Astrocyte (in vitro differentiated cells and primary cell): ENCODE measurements around the gene GRAP2. TPM values are rescaled to one million over a fixed set of nuclear protein-coding genes. Genes with fewer than 3 reads are reported as not detected.
A peak's percentile ranks its signal among the peaks of the same experiment; 100 is the strongest.

Experiments used
- DNase-seq: peaks from one replicate; pipeline ENCODE4 v3.0.0-alpha.2; 2010; ENCODE audit warnings: low read depth
- FAIRE-seq: peaks from 2 replicates; lab custom pipeline; 2011; peaks lifted over from hg19 to GRCh38; lab: Jason Lieb, UNC
- H2AFZ ChIP-seq: 2 replicates; pipeline ENCODE4 v1.6.0; 2012; ENCODE audit warnings: low read depth, low read length, inconsistent platforms
- H3K27ac ChIP-seq: 2 replicates; pipeline ENCODE4 v1.5.1; 2011; ENCODE audit warnings: low read depth, low read length, inconsistent platforms
- H3K27me3 ChIP-seq: 2 replicates; pipeline ENCODE4 v1.6.0; 2011; ENCODE audit warnings: low read length, inconsistent platforms; ENCODE audit not compliant: insufficient read depth
- H3K36me3 ChIP-seq: 2 replicates; pipeline ENCODE4 v1.5.1; 2011; ENCODE audit warnings: low read length, inconsistent platforms; ENCODE audit not compliant: insufficient read depth
- H3K4me1 ChIP-seq: 2 replicates; pipeline ENCODE4 v1.5.1; 2011; ENCODE audit warnings: low read length, inconsistent platforms; ENCODE audit not compliant: insufficient read depth
- H3K4me2 ChIP-seq: 2 replicates; pipeline ENCODE4 v1.6.0; 2012; ENCODE audit warnings: low read length, inconsistent platforms
- H3K4me3 ChIP-seq: 2 replicates; pipeline ENCODE4 v1.5.1; 2011; ENCODE audit warnings: low read depth, mild to moderate bottlenecking, low read length, inconsistent platforms; ENCODE audit not compliant: insufficient read depth
- H3K79me2 ChIP-seq: 2 replicates; pipeline ENCODE4 v1.6.0; 2012; ENCODE audit warnings: mild to moderate bottlenecking, low read length, inconsistent platforms; ENCODE audit not compliant: insufficient read depth
- H3K9ac ChIP-seq: 2 replicates; pipeline ENCODE4 v1.6.0; 2012; ENCODE audit warnings: mild to moderate bottlenecking, low read length, inconsistent platforms
- H3K9me3 ChIP-seq: 2 replicates; pipeline ENCODE4 v1.5.1; 2012; ENCODE audit warnings: low read depth, mild to moderate bottlenecking, low read length, inconsistent platforms; ENCODE audit not compliant: insufficient read depth
- H4K20me1 ChIP-seq: 2 replicates; pipeline ENCODE4 v1.6.0; 2012; ENCODE audit warnings: low read length, inconsistent platforms; ENCODE audit not compliant: insufficient read depth
- H3K27ac Mint-ChIP-seq: one replicate; pipeline ENCODE4 v1.8.0; 2021; ENCODE audit warnings: mild to moderate bottlenecking, mixed read lengths; ENCODE audit not compliant: unreplicated experiment
- H3K27me3 Mint-ChIP-seq: one replicate; pipeline ENCODE4 v1.8.0; 2021; ENCODE audit warnings: low read depth, mixed read lengths; ENCODE audit not compliant: unreplicated experiment
- H3K36me3 Mint-ChIP-seq: one replicate; pipeline ENCODE4 v1.8.0; 2021; ENCODE audit warnings: low read depth, mixed read lengths; ENCODE audit not compliant: unreplicated experiment
- H3K4me1 Mint-ChIP-seq: one replicate; pipeline ENCODE4 v1.8.0; 2021; ENCODE audit warnings: low read depth, mixed read lengths; ENCODE audit not compliant: unreplicated experiment
- H3K4me3 Mint-ChIP-seq: one replicate; pipeline ENCODE4 v1.8.0; 2021; ENCODE audit warnings: mild to moderate bottlenecking, moderate library complexity, mixed read lengths; ENCODE audit not compliant: unreplicated experiment
- H3K9me3 Mint-ChIP-seq: one replicate; pipeline ENCODE4 v1.8.0; 2021; ENCODE audit warnings: mild to moderate bottlenecking, mixed read lengths; ENCODE audit not compliant: unreplicated experiment
- EZH2 ChIP-seq: IDR thresholded peaks from 2 replicates; pipeline ENCODE4 v1.6.1; 2012; ENCODE audit warnings: mild to moderate bottlenecking, low read length, inconsistent platforms; ENCODE audit not compliant: insufficient read depth
- total RNA-seq: library from RNA; stranded (reverse); gene quantifications from 2 replicates; pipeline ENCODE4 v1.2.1, GENCODE V29; 2021
- TF ChIP-seq, protein P1 (sequence below): IDR thresholded peaks from 2 replicates; pipeline ENCODE4 v1.5.1; 2011; ENCODE audit warnings: low read depth, mild to moderate bottlenecking, inconsistent platforms, low read length, moderate library complexity; ENCODE audit not compliant: insufficient read depth

Gene GRAP2
- total RNA-seq, 1 donor from 2014 or later: 0.23 TPM

DNA sequence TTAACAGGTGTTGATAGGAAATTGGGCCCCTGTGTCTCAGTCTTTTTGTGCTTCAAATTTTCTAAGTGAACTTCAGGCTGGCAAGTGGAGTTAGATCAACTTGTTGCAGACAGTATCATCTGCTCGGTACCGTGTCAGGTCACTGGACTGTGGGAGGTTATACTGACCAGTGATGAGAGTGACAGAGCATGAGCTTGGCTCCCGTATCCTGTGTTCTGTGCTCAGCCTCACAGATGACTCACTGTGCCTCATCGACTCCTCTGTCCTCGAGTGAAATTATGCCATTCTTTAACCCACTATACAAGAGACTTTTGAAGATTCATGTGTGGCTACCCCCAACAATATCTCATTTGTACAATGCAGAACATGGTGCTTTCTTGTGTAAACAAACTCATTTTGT, 7.9 kb downstream of the GRAP2 start:
- H4K20me1 ChIP-seq: no peaks in the 10 kb centered on the region
- H3K9ac ChIP-seq: no peak overlapping the region
- H3K9me3 ChIP-seq: no peaks in the 10 kb centered on the region
- peaks cover 9% of the 10 kb centered on the region for H3K4me1 Mint-ChIP-seq
- no peak overlapping the region for H3K4me2 ChIP-seq
- H3K27ac Mint-ChIP-seq: no peak overlapping the region
- no peak overlapping the region for H3K27ac ChIP-seq
- no peak overlapping the region for H2AFZ ChIP-seq
- H3K79me2 ChIP-seq: no peaks in the 10 kb centered on the region
- no peaks in the 10 kb centered on the region for H3K9me3 Mint-ChIP-seq
- no peak for TF ChIP-seq EZH2
- TF ChIP-seq, protein P1, sequence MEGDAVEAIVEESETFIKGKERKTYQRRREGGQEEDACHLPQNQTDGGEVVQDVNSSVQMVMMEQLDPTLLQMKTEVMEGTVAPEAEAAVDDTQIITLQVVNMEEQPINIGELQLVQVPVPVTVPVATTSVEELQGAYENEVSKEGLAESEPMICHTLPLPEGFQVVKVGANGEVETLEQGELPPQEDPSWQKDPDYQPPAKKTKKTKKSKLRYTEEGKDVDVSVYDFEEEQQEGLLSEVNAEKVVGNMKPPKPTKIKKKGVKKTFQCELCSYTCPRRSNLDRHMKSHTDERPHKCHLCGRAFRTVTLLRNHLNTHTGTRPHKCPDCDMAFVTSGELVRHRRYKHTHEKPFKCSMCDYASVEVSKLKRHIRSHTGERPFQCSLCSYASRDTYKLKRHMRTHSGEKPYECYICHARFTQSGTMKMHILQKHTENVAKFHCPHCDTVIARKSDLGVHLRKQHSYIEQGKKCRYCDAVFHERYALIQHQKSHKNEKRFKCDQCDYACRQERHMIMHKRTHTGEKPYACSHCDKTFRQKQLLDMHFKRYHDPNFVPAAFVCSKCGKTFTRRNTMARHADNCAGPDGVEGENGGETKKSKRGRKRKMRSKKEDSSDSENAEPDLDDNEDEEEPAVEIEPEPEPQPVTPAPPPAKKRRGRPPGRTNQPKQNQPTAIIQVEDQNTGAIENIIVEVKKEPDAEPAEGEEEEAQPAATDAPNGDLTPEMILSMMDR: no peak
- no peaks in the 10 kb centered on the region for H3K36me3 Mint-ChIP-seq
- DNase-seq (peak; percentile 4), FAIRE-seq (no peak)
- no peaks in the 10 kb centered on the region for H3K4me1 ChIP-seq
- H3K4me3 ChIP-seq: no peak overlapping the region
- H3K4me3 Mint-ChIP-seq: no peak overlapping the region
- no peaks in the 10 kb centered on the region for H3K36me3 ChIP-seq
- peaks cover 9% of the 10 kb centered on the region for H3K27me3 ChIP-seq
- peaks cover 3% of the 10 kb centered on the region for H3K27me3 Mint-ChIP-seq

DNA sequence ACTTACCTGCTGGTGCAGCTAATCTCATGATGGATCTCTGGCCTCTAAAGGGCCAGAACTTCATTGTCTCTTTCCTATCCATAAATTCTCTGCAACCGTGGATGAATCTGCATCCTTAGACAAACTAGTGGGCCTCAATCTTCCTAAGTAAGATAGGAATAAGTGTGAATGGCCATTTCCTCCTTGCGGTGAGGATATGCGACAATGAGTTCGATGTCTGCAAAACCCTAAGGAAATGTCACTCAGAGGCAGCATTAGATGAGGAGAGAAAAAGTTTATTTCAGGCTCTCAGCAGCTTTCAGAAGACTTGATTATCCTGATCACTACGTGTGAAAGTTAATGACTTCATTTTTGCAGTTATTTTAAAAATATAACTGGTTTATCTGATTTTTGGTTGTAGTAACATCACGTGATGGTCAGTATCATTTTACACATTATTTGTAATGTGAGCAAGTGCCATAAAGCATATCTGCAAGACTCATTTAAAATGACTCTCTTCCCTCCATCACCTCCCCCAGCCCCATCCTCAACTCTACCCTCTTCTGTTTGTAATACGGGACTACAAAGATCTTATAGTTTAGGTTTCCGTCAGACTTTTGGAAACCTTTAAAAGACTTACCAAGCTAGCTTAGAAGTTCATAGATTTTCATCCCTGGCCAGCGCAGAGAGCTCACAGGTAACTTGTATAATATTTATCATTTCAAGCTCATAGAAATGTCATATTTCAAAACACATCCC, 10.2 kb downstream of the GRAP2 start:
- H3K27ac Mint-ChIP-seq: no peak overlapping the region
- no peak overlapping the region for H2AFZ ChIP-seq
- peaks cover 20% of the 10 kb centered on the region for H3K27me3 ChIP-seq
- no peaks in the 10 kb centered on the region for H3K9me3 Mint-ChIP-seq
- H3K4me2 ChIP-seq: no peak overlapping the region
- H3K4me1 ChIP-seq: no peaks in the 10 kb centered on the region
- FAIRE-seq (no peak), DNase-seq (no peak)
- H3K4me3 ChIP-seq: no peak overlapping the region
- no peak overlapping the region for H3K27ac ChIP-seq
- no peak overlapping the region for H3K4me3 Mint-ChIP-seq
- peaks cover 12% of the 10 kb centered on the region for H3K27me3 Mint-ChIP-seq
- H3K36me3 Mint-ChIP-seq: no peaks in the 10 kb centered on the region
- TF ChIP-seq, protein P1: no peak
- TF ChIP-seq EZH2: no peak
- H3K36me3 ChIP-seq: no peaks in the 10 kb centered on the region
- no peaks in the 10 kb centered on the region for H3K9me3 ChIP-seq
- H4K20me1 ChIP-seq: no peaks in the 10 kb centered on the region
- H3K4me1 Mint-ChIP-seq: peaks cover 15% of the 10 kb centered on the region
- H3K79me2 ChIP-seq: no peaks in the 10 kb centered on the region
- no peak overlapping the region for H3K9ac ChIP-seq

DNA sequence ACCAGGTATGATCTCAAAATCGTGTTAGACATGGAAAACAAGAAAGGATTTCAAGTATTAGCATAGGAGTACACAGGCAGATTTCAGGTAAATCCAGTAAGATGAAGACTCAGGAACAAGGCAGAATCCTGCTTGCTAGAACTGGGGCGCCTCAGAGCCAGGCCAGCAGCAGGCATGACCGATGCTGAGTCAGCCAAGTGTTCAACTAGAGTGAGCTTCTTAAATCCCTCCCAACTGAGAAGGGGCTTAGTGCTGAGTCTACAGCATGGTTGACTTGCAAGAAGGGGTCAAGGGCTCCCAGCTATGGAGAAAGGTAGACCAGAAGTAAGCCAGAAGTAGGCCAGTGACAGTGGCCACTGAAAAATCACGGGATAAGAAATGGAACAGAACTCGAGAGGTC, 12.4 kb downstream of the GRAP2 start:
- H3K4me3 Mint-ChIP-seq: no peak overlapping the region
- Histone ChIP-seq H3K36me3 (no peaks in the 10 kb centered on the region), H3K9ac (no peak overlapping the region), H3K4me3 (no peak overlapping the region), H3K9me3 (no peaks in the 10 kb centered on the region), H2AFZ (no peak overlapping the region), H3K4me1 (no peaks in the 10 kb centered on the region), H3K79me2 (no peaks in the 10 kb centered on the region), H3K27ac (no peak overlapping the region), H3K4me2 (no peak overlapping the region), H4K20me1 (no peaks in the 10 kb centered on the region), H3K27me3 (peaks cover 22% of the 10 kb centered on the region)
- no peak overlapping the region for H3K27ac Mint-ChIP-seq
- H3K9me3 Mint-ChIP-seq: no peaks in the 10 kb centered on the region
- peaks cover 15% of the 10 kb centered on the region for H3K4me1 Mint-ChIP-seq
- H3K36me3 Mint-ChIP-seq: no peaks in the 10 kb centered on the region
- no peak for DNase-seq
- peaks cover 16% of the 10 kb centered on the region for H3K27me3 Mint-ChIP-seq
- FAIRE-seq: no peak
- TF ChIP-seq EZH2: no peak
- TF ChIP-seq, protein P1: no peak
